ENCODE measurements around the gene ACKR2.

The ACKR2 gene

DNA sequence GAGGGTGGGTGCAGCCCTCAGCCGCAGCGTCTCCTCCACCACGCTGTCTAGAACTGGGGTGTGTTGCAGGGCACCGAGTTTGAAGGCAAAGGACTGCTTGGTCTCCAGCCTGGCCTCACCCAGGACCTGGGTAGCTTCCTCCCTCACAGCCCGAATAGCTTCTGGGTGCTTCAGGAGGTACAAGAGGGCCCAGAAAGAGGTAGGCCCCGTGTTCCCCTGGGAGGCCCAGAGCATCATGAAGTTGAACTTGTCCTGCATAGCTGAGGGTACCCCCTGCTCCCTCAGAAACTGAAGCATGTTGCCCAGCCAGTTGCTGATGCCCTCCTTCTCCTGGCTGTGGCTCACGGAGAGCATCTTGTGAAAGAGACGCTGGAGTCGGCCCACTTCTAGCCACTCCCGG lies 65.5 kb downstream of the ACKR2 start:
- TF ChIP-seq EZH2phosphoT487 (IDR thresholded peaks at IDR 0.05; ENCODE audit: low read depth) = no peak
- TF ChIP-seq, protein P1, sequence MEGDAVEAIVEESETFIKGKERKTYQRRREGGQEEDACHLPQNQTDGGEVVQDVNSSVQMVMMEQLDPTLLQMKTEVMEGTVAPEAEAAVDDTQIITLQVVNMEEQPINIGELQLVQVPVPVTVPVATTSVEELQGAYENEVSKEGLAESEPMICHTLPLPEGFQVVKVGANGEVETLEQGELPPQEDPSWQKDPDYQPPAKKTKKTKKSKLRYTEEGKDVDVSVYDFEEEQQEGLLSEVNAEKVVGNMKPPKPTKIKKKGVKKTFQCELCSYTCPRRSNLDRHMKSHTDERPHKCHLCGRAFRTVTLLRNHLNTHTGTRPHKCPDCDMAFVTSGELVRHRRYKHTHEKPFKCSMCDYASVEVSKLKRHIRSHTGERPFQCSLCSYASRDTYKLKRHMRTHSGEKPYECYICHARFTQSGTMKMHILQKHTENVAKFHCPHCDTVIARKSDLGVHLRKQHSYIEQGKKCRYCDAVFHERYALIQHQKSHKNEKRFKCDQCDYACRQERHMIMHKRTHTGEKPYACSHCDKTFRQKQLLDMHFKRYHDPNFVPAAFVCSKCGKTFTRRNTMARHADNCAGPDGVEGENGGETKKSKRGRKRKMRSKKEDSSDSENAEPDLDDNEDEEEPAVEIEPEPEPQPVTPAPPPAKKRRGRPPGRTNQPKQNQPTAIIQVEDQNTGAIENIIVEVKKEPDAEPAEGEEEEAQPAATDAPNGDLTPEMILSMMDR (IDR thresholded peaks at IDR 0.05; ENCODE audit: low read depth, low read length) = no peak
- H3K27me3 ChIP-seq (ENCODE audit: low read depth, low read length) = peaks cover 5% of the 10 kb centered on the region; the same call in 1 of the 2 replicates
- H2AFZ ChIP-seq (ENCODE audit: low read depth, low read length) = no peak overlapping the region
- no peak overlapping the region for H3K9ac ChIP-seq (ENCODE audit: low read length)
- no peaks in the 10 kb centered on the region for H3K36me3 ChIP-seq (replicated peaks; ENCODE audit: low read depth, low read length)
- no peaks in the 10 kb centered on the region for H3K9me3 ChIP-seq (ENCODE audit: insufficient read depth, low read length)
- no peak overlapping the region for H3K4me2 ChIP-seq (ENCODE audit: low read length)
- no peak overlapping the region for H3K27ac ChIP-seq (ENCODE audit: low read length)
- no peaks in the 10 kb centered on the region for H3K4me1 ChIP-seq (ENCODE audit: low read length)
- no peak overlapping the region for H3K4me3 ChIP-seq (ENCODE audit: low read length)
- no peaks in the 10 kb centered on the region for H4K20me1 ChIP-seq (ENCODE audit: insufficient read depth, low read length)
- H3K79me2 ChIP-seq (ENCODE audit: low read length) = no peaks in the 10 kb centered on the region

DNA sequence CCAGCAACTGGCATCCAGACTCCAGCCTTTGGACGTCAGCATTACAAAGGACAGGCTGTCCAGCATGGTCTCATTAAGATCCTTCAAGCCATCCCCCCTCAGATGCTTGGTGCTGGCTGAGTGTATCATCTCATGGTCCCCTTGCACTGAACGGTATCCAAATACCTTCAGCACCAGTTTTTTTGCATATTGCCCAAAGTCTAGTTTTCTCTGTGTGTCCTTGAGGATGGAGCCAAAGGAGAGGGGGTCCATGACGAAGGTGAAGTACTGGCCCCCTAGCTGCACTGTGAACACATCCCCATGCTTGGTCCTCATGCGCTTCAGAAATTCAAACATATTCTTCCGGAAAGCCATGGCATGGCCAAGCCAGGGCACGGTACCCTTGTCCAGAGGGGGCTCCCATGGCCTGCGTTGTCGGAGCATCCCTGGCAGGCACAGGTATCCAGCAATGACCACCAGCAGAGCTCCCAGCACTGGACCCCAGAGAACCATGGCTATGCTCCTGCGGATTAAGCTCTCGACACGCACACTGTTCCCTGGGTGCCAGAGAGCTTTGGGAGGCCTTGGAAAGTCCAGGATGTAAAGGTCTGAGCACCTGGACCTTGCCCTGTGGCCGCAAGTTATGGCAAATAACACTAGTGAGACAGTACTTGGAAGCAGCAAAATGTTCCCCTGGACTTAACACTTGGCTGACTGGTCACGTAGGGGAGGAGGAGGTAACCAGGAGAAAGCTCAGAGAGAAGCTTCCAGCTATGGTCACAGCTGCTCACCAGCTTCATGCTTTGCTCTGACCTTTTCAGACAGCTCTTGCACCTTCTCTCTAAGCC lies 66.3 kb downstream of the ACKR2 start, which contains the start of gene CYP8B1:
TSS of gene CYP8B1 (minus strand) at position 555 of the 827 bp plus-strand sequence. CDS start at position 492, 63 bp downstream.
- Histone ChIP-seq H3K4me1 (ENCODE audit: low read length) (peaks cover 3% of the 10 kb centered on the region; the same call in 1 of the 2 replicates), H3K9ac (ENCODE audit: low read length) (no peak within 1 kb of the TSS), H3K36me3 (replicated peaks; ENCODE audit: low read depth, low read length) (no peaks in the 10 kb centered on the region), H3K27ac (ENCODE audit: low read length) (no peak within 1 kb of the TSS), H3K4me3 (ENCODE audit: low read length) (no peak within 1 kb of the TSS), H3K9me3 (ENCODE audit: insufficient read depth, low read length) (no peaks in the 10 kb centered on the region), H3K27me3 (ENCODE audit: low read depth, low read length) (peaks cover 5% of the 10 kb centered on the region; the same call in 1 of the 2 replicates), H3K79me2 (ENCODE audit: low read length) (no peaks in the 10 kb centered on the region), H3K4me2 (ENCODE audit: low read length) (no peak within 1 kb of the TSS), H2AFZ (ENCODE audit: low read depth, low read length) (no peak within 1 kb of the TSS), H4K20me1 (ENCODE audit: insufficient read depth, low read length) (no peaks in the 10 kb centered on the region)
- TF ChIP-seq, protein P1 (IDR thresholded peaks at IDR 0.05; ENCODE audit: low read depth, low read length) = no peak
- no peak for TF ChIP-seq EZH2phosphoT487 (IDR thresholded peaks at IDR 0.05; ENCODE audit: low read depth)

DNA sequence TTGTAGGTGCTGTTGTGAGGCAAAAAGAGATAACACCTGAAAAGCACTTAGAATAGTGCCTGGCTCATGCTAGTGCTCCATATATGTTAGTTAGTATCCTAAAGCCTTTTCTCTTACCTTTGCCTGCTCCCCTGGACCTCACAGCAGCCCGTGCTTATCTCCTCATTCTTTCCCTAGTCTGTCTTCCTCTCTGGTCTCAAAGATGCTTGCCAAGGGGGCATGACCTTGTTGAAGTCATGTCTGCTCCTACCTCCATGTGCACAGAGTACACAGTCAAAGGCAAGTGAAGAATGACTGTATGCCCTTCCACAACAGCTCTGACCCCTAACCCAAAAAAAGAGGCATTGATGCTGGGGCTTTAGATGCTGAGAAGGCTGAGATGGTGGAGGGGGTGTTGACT lies 67.2 kb downstream of the ACKR2 start:
- Histone ChIP-seq H3K4me1 (ENCODE audit: low read length) (peaks cover 6% of the 10 kb centered on the region), H3K27me3 (ENCODE audit: low read depth, low read length) (peaks cover 5% of the 10 kb centered on the region; the same call in 1 of the 2 replicates), H3K9me3 (ENCODE audit: insufficient read depth, low read length) (no peaks in the 10 kb centered on the region), H4K20me1 (ENCODE audit: insufficient read depth, low read length) (no peaks in the 10 kb centered on the region), H2AFZ (ENCODE audit: low read depth, low read length) (no peak overlapping the region), H3K36me3 (replicated peaks; ENCODE audit: low read depth, low read length) (no peaks in the 10 kb centered on the region), H3K27ac (ENCODE audit: low read length) (no peak overlapping the region), H3K79me2 (ENCODE audit: low read length) (no peaks in the 10 kb centered on the region), H3K9ac (ENCODE audit: low read length) (no peak overlapping the region), H3K4me2 (ENCODE audit: low read length) (no peak overlapping the region), H3K4me3 (ENCODE audit: low read length) (no peak overlapping the region)
- TF ChIP-seq, protein P1 (IDR thresholded peaks at IDR 0.05; ENCODE audit: low read depth, low read length) = no peak
- no peak for TF ChIP-seq EZH2phosphoT487 (IDR thresholded peaks at IDR 0.05; ENCODE audit: low read depth)

DNA sequence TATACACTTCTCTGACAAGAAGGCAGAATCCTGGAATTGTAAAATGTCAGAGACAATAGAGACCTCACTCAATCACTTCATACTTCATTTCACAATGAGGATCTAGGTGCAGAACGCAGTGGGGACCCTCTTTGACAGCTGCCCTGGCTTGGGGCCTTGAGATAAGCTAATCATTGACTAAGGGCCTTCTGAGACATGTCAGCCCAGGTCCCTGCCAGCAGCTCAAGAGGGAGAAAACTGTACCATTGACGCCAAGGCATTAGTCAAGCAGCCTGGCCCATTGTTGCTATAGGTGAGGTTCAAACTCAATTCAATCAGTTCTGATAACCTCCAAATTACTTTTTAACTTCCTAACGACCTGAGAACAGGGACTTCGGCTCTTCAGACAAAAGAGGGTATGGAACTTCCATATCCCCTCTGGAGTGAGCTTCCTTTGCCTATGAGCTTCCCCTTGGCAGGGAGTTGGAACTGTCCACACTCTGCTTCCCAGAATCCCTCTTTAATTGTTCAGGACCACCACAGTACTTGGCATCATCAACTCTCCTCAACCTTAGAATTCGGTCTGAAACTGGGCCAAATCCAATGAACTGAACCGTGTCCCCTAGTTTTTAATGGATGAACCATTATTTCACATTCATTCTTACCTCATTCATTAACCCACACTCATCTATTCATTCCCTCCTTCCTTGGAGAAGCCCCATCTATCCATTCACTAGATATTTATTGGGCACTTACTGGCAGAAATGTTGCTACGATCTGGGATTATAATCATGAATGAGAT lies 67.9 kb downstream of the ACKR2 start:
- Histone ChIP-seq H3K36me3 (replicated peaks; ENCODE audit: low read depth, low read length) (no peaks in the 10 kb centered on the region), H2AFZ (ENCODE audit: low read depth, low read length) (no peak overlapping the region), H3K4me1 (ENCODE audit: low read length) (peaks cover 9% of the 10 kb centered on the region), H3K9me3 (ENCODE audit: insufficient read depth, low read length) (no peaks in the 10 kb centered on the region), H4K20me1 (ENCODE audit: insufficient read depth, low read length) (no peaks in the 10 kb centered on the region), H3K79me2 (ENCODE audit: low read length) (no peaks in the 10 kb centered on the region), H3K9ac (ENCODE audit: low read length) (no peak overlapping the region), H3K27ac (ENCODE audit: low read length) (no peak overlapping the region), H3K27me3 (ENCODE audit: low read depth, low read length) (peaks cover 5% of the 10 kb centered on the region; the same call in 1 of the 2 replicates), H3K4me3 (ENCODE audit: low read length) (no peak overlapping the region), H3K4me2 (ENCODE audit: low read length) (no peak overlapping the region)
- TF ChIP-seq EZH2phosphoT487 (IDR thresholded peaks at IDR 0.05; ENCODE audit: low read depth) = no peak
- TF ChIP-seq, protein P1 (IDR thresholded peaks at IDR 0.05; ENCODE audit: low read depth, low read length) = no peak
